Measurements from ENCODE around the gene FNDC3A.

FNDC3A gene

DNA sequence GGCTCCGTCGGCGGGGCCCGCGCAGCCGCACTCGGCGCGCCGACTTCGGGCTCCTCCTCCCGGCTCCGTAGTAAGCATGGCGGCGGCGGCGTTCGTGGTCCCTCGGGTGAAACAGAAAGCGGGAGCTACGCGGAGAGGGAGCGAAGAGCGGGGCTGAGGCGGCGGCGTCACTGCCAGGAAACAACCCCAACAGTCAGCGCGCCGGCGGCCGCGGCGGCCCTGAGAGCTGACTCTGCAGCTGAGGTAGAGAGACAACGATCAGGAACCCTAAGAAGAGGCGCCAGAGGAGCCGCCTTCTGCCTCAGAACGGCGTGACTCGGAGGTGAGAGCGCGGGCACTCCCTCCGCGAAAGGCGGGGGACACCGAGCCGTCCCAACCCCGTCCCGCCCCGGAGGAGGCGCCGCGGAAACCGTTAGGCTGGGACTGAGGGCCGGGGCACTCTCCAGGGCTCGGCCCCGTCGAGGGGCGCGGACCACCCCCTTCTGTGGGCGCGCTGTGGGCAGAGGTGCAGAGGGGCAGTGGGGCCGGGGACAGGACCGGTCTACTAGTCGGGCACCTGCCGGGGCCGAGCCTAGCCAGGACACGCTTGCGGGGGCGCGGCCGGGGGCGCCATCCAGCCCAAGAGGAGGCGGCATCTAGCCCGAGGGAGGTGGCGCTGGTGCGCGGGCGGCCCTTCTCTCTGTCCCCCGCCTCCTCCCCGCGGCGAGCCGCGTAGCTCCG lies at the start of gene FNDC3A:
Gene FNDC3A, plus strand, starts transcription at position 57 of the 720 bp plus-strand sequence. CDS start 30,279 bp downstream, outside the sequence.
- Mint-ChIP-seq H3K4me3 (peak within 1 kb of the TSS; percentile 96), H3K9me3 (peaks cover 20% of the 10 kb centered on the region), H3K36me3 (peaks cover 25% of the 10 kb centered on the region), H3K27ac (peak within 1 kb of the TSS; percentile 99), H3K27me3 (no peaks in the 10 kb centered on the region), H3K4me1 (peaks cover 51% of the 10 kb centered on the region)

DNA sequence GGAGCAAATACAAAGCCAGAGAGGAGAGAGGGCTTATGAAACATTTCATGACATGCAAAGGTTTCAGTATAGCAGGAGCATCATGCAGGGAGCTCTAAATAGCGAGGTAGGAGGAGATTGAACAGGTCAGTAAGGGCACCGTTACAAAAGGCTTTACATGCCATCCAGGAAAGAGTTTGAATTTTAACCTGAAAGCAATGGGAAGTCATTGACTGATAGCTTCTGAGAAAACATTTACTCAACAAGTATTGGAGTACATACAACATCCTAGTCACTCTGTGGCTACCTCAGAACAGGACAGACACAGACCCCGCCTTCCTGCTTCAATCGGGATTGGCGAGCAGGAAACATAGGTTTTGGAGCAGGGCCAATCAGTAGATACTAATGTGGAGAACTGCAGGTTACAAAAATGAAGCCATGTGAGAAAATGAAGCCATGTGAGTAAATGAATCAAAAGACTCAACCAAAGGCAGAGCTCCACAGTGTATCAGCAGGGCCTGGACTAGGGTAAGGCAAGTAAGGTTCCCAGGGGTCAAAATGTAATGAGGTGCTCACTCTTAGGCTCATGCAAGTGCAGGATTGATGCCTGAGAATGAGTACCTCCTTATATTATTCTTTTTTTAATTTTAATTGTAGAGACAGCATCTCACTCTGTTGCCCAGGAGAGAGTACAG lies 46.8 kb upstream of the FNDC3A start:
- Mint-ChIP-seq H3K4me1 (no peaks in the 10 kb centered on the region), H3K27me3 (peaks cover 2% of the 10 kb centered on the region), H3K9me3 (no peaks in the 10 kb centered on the region), H3K36me3 (no peaks in the 10 kb centered on the region), H3K27ac (no peak overlapping the region), H3K4me3 (no peak overlapping the region)

GRCh38 chr13:48930918-48931317 lies 44.8 kb upstream of the FNDC3A start:
- Mint-ChIP-seq H3K36me3 (no peaks in the 10 kb centered on the region), H3K9me3 (no peaks in the 10 kb centered on the region), H3K4me1 (no peaks in the 10 kb centered on the region), H3K4me3 (no peak overlapping the region), H3K27me3 (peaks cover 2% of the 10 kb centered on the region), H3K27ac (no peak overlapping the region)

DNA sequence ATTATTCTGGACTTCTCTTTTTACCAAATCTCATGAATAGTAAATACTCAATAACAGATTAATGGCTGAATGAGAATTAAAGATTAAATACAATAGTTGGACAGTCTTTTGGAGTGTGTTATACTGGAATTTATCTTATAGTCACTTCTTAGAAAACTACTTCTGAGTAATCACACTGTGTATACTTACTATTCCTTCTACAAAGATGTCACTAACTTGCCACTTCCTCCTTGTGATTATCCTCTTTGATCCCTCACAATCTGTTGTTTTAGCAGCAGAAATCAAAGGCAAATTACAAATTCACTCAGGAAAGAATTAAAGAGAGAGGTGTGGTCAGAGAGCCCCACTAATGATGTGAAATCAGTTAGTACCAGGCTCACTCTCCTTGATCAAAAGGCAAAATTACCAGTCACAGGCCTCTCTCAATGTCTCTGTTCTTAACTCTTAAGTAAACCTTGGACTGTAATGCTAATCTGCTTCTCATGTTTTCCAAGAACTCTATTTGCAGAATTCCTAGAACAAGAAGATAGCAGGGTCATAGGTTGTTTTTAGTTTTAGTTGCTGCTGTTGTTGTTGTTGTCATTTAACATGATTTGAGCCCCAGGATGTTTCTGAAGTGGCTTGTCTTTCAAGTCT lies 37.3 kb upstream of the FNDC3A start:
- Mint-ChIP-seq H3K4me1 (peaks cover 20% of the 10 kb centered on the region), H3K27ac (no peak overlapping the region), H3K4me3 (no peak overlapping the region), H3K27me3 (peaks cover 2% of the 10 kb centered on the region), H3K36me3 (no peaks in the 10 kb centered on the region), H3K9me3 (no peaks in the 10 kb centered on the region)

DNA sequence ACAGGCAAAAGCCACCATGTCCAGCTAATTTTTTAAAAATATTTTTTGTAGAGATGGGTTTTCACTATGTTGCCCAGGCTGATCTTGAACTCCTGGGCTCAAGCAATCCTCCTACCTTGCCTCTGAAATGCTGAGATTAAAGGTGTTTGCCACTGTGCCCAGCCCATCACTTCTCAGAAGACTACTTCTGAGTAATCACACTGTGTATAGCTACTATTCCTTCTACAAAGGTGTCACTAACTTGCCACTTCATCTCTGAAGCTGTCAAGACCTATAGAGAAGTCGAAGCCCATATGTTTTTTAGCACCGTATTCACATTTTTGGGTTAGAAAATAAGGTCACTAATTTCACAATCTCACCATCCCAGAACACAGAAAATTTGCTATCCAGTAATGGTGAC lies 36.0 kb upstream of the FNDC3A start:
- Mint-ChIP-seq H3K27me3 (no peaks in the 10 kb centered on the region), H3K9me3 (no peaks in the 10 kb centered on the region), H3K4me1 (peaks cover 20% of the 10 kb centered on the region), H3K4me3 (no peak overlapping the region), H3K27ac (no peak overlapping the region), H3K36me3 (no peaks in the 10 kb centered on the region)

- Mint-ChIP-seq H3K27me3 (no peaks in the 10 kb centered on the region), H3K4me1 (peaks cover 20% of the 10 kb centered on the region), H3K27ac (no peak overlapping the region), H3K36me3 (no peaks in the 10 kb centered on the region), H3K9me3 (no peaks in the 10 kb centered on the region), H3K4me3 (no peak overlapping the region)
Observed at GRCh38 chr13:48942131-48942530, 33.6 kb upstream of the FNDC3A start.

GRCh38 chr13:48944221-48944620 lies 31.5 kb upstream of the FNDC3A start:
- Mint-ChIP-seq H3K4me1 (peaks cover 9% of the 10 kb centered on the region), H3K4me3 (no peak overlapping the region), H3K27me3 (no peaks in the 10 kb centered on the region), H3K36me3 (no peaks in the 10 kb centered on the region), H3K9me3 (no peaks in the 10 kb centered on the region), H3K27ac (no peak overlapping the region)

DNA sequence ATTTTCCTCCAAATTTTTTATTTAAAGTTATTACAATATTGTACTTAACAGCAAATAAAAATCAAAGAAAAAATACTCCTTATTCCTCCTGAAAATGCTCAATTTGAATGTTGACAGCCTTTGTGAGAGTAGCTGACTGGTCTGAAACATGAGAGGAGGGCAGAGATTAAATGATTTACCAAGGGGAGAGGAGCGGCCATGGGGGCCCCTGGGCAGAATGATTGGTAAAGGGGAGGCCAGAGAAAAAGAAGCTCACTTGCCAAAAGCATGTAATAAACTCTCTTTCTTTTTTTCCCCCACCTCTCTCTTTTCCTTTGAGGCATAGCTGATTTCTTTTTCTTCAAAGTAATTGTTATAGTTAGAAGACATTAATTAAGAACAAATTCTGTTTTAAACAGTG lies 30.1 kb upstream of the FNDC3A start:
- no peak overlapping the region for H3K27ac Mint-ChIP-seq
- no peaks in the 10 kb centered on the region for H3K36me3 Mint-ChIP-seq
- H3K27me3 Mint-ChIP-seq = no peaks in the 10 kb centered on the region
- H3K4me1 Mint-ChIP-seq = no peaks in the 10 kb centered on the region
- no peaks in the 10 kb centered on the region for H3K9me3 Mint-ChIP-seq
- no peak overlapping the region for H3K4me3 Mint-ChIP-seq

DNA sequence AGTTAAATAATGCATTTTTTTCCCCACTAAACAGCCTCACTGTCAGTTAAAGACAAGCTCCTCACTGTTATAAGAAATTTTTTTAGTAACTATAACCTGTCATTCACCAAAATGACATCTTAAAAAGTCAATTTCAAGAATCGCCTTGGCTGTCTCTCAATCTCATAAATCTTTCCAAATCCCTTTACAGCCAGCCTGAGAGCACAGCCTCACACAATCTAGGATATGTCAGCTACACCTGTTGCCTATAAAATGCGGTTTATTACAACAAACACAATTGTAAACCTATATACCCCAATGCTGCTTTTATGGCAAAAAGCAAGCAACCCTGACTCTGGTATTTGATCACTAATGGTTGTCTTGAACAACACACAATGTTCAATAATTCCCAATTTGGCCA lies 29.5 kb upstream of the FNDC3A start:
- Mint-ChIP-seq H3K4me3 (no peak overlapping the region), H3K36me3 (no peaks in the 10 kb centered on the region), H3K4me1 (no peaks in the 10 kb centered on the region)

DNA sequence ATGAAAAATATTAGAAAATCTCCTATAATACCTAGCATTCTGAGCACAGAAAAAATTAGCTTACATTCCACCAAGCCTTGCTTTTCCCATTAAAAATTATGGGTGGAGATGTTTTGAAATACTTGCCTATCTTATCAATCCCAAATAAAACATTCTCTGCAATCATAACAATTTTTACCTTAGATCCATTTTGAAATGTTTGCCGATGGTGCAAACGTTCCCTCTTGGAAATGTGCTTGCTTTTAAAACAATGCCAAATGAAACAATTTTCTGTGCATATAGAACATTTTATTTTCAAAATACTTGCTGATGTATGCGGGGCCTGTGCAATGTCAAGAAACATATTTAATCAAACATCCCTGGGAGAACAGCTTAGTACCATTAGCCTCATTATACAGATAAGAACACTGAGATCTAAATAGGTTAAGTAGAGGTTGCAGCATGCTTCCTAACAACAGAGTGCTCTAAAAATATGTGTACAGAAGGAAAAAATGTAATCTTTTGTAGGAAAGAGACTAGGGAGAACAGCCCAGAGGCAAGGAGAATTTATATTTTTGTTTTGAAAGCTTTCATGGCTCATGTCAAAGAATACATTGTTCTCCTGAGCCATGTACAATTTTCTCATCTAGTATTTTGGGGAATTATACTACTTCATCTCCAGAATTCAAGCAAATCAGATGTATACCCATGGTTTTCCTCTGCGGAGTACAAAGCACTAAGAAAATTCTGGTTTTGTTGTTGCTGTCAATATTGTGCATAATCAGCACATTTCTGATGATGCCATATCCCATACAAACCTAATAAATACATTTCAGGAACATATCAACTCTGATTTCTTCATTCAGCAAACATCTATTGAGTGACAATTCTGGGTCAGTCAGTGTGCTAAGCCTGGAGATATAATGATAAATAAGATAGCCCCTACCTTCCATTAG lies 25.9 kb upstream of the FNDC3A start:
- Mint-ChIP-seq H3K27ac (no peak overlapping the region), H3K9me3 (no peaks in the 10 kb centered on the region), H3K27me3 (no peaks in the 10 kb centered on the region), H3K4me1 (no peaks in the 10 kb centered on the region), H3K36me3 (peaks cover under 1% of the 10 kb centered on the region), H3K4me3 (no peak overlapping the region)

More for the DNA sequence above, 29.5 kb upstream of the FNDC3A start:
- Mint-ChIP-seq H3K27ac (no peak overlapping the region), H3K27me3 (no peaks in the 10 kb centered on the region), H3K9me3 (no peaks in the 10 kb centered on the region)

GRCh38 chr13:48950501-48950875 lies 25.2 kb upstream of the FNDC3A start:
- H3K27me3 Mint-ChIP-seq = no peaks in the 10 kb centered on the region
- no peak overlapping the region for H3K4me3 Mint-ChIP-seq
- no peaks in the 10 kb centered on the region for H3K9me3 Mint-ChIP-seq
- peaks cover 2% of the 10 kb centered on the region for H3K36me3 Mint-ChIP-seq
- H3K4me1 Mint-ChIP-seq = no peaks in the 10 kb centered on the region
- no peak overlapping the region for H3K27ac Mint-ChIP-seq

DNA sequence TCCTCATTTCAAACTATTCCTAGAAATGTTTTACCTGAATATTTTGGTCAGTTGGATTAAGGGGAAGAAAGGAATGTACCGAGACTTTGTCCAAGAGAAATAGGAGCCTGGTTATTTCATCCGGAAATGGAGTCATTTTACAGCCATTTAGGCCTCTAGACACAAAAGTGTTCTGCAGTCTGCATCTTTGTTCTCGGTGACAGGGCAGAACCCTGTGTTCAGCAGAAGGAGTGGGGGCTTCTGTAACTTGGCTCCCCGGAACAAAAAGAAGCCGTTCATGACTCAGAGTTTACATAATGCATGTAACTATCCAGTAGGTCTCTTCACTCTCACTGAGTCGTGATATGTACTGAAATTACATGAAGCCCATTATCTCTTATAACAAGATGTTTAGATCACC lies 21.6 kb upstream of the FNDC3A start:
- no peak overlapping the region for H3K4me3 Mint-ChIP-seq
- H3K27me3 Mint-ChIP-seq = peaks cover 1% of the 10 kb centered on the region

DNA sequence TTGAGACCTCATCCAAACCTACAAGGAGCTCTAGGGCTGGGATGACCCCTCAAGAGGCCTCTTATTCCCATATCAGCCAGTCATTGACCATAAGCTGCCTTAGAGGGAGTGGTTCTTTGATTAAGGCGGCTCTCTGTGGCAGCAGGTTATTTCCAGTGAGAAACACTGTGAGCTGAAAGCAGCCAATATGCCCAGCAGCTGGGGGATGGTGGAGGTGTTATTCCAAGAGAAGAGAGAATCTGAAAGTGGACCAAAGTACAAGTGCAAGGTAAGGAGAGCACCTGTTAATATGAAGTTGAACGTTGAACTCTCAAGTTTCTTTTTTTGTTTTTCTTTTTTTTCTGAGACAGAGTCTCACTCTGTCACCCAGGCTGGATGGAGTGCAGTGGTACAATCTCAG lies 20.2 kb upstream of the FNDC3A start:
- Mint-ChIP-seq H3K27ac (no peak overlapping the region), H3K4me3 (no peak overlapping the region), H3K9me3 (no peaks in the 10 kb centered on the region), H3K27me3 (peaks cover 1% of the 10 kb centered on the region), H3K36me3 (peaks cover 2% of the 10 kb centered on the region), H3K4me1 (no peaks in the 10 kb centered on the region)

More for the DNA sequence above, 21.6 kb upstream of the FNDC3A start:
- Mint-ChIP-seq H3K9me3 (no peaks in the 10 kb centered on the region), H3K36me3 (peaks cover 2% of the 10 kb centered on the region), H3K4me1 (no peaks in the 10 kb centered on the region), H3K27ac (no peak overlapping the region)

DNA sequence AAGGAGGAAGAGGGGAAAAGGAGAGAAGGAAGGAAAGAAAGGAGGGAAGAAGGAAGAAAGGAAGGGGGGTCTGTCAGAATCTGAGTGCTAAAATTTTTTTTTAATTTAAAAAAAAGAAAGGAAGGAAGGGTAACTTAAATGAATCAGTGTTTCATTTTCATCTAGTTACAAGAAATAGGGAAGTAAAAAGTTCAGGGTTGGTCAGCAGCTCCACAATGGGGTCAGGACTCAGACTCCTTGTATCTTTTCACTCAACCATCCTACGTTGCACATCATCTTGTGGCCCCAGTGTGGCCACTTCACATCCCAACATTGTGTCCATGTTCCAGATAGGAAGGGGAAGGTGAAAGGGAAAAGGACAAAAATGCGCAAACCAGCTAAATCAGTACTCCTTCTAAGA lies 14.3 kb upstream of the FNDC3A start:
- peaks cover 1% of the 10 kb centered on the region for H3K27me3 Mint-ChIP-seq
- H3K4me1 Mint-ChIP-seq = no peaks in the 10 kb centered on the region
- no peak overlapping the region for H3K4me3 Mint-ChIP-seq
- no peak overlapping the region for H3K27ac Mint-ChIP-seq
- H3K9me3 Mint-ChIP-seq = no peaks in the 10 kb centered on the region
- H3K36me3 Mint-ChIP-seq = no peaks in the 10 kb centered on the region

DNA sequence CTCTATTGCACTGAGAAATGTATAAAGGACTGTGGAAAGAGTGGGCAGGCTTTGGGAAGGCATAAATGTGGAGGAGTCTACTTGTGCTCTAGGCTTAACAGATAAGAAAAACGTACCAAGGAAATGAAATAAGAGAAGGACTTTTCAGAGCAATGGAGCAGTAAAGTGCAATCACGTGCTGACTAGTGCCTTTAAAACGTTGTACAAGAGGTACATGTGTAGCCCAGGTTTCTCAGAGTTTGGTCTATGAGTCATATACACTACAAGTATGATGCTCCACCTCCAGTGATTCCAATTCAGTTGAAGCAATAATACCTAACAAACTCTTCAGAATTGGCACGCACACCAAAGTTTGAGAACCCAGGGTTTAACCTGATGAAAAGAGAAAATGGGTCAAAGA lies 13.4 kb upstream of the FNDC3A start:
- Mint-ChIP-seq H3K27ac (no peak overlapping the region), H3K4me1 (no peaks in the 10 kb centered on the region), H3K27me3 (no peaks in the 10 kb centered on the region), H3K4me3 (no peak overlapping the region), H3K36me3 (no peaks in the 10 kb centered on the region), H3K9me3 (no peaks in the 10 kb centered on the region)
